G401 (cell line): ENCODE data around the gene LY6G6C. TPM values are rescaled to one million over a fixed set of nuclear protein-coding genes. Genes with fewer than 3 reads are reported as not detected.
A peak's percentile ranks its signal among the peaks of the same experiment; 100 is the strongest.

Experiments
- DNase-seq: peaks from one replicate; pipeline ENCODE4 v3.0.0-alpha.2; 2015; ENCODE audit warnings: low spot score
- in situ Hi-C: cut with HindIII; loops from 2 replicates; pipeline ENCODE4 v1.10.0; 2016; ENCODE audit warnings: low sequenced_read_pairs, mixed read lengths
- total RNA-seq: library from RNA; depleted of rRNA; stranded (reverse); fragments of >200 nt; shearing (Covaris generic); gene quantifications from 2 replicates; pipeline ENCODE4 v1.2.3, GENCODE V29; 2014

LY6G6C gene
- total RNA-seq, 1 experiment from 2014 or later = not detected

- DNase-seq = peak; percentile 72
- in situ Hi-C loops = no loop called here
Measured at GRCh38 chr6:31729515-31729978, 8.0 kb upstream of the LY6G6C start.

GRCh38 chr6:31728767-31729514, 7.4 kb upstream of the LY6G6C start, which contains the start of gene DDAH2:
TSS of gene DDAH2 (minus strand) at chr6:31729299. CDS start at chr6:31729161, 138 bp downstream.
- no peak for DNase-seq
- in situ Hi-C loops = no loop called here

- in situ Hi-C loops = no loop called here
- DNase-seq = no peak
Measured at GRCh38 chr6:31727717-31728671, 6.4 kb upstream of the LY6G6C start.

- no peak for DNase-seq
- in situ Hi-C loops = no loop called here
Measured at GRCh38 chr6:31727034-31727716, 5.6 kb upstream of the LY6G6C start.

- no peak for DNase-seq
- in situ Hi-C loops = no loop called here
Measured at GRCh38 chr6:31725502-31726350, 4.2 kb upstream of the LY6G6C start.

- DNase-seq = no peak
- in situ Hi-C loops = no loop called here
Measured at GRCh38 chr6:31723980-31724691, 2.6 kb upstream of the LY6G6C start.

GRCh38 chr6:31723245-31723979, 1.9 kb upstream of the LY6G6C start, which contains the start of gene MPIG6B:
TSS of gene MPIG6B (plus strand) at chr6:31723373. CDS start at chr6:31723384, 11 bp downstream.
- no peak for DNase-seq
- in situ Hi-C loops = no loop called here

- in situ Hi-C loops = no loop called here
- no peak for DNase-seq
Measured at GRCh38 chr6:31722173-31722572, 627 bp upstream of the LY6G6C start.

GRCh38 chr6:31720196-31720770, 1.3 kb downstream of the LY6G6C start:
- in situ Hi-C loops = no loop called here
- DNase-seq = no peak

- in situ Hi-C loops = no loop called here
Measured at GRCh38 chr6:31719001-31719400, 2.5 kb downstream of the LY6G6C start.

GRCh38 chr6:31718265-31718664, 3.3 kb downstream of the LY6G6C start:
- in situ Hi-C loops = no loop called here
- DNase-seq = no peak

More at GRCh38 chr6:31719001-31719400, 2.5 kb downstream of the LY6G6C start:
- DNase-seq = no peak

- in situ Hi-C loops = no loop called here
- no peak for DNase-seq
Measured at GRCh38 chr6:31717499-31718222, 3.9 kb downstream of the LY6G6C start.

- in situ Hi-C loops = no loop called here
Measured at GRCh38 chr6:31715022-31715958, 6.3 kb downstream of the LY6G6C start, which contains the start of gene LY6G6D. TSS of gene LY6G6D (plus strand) at chr6:31715348. CDS start at chr6:31715356, 8 bp downstream.

GRCh38 chr6:31713991-31714684, 7.4 kb downstream of the LY6G6C start:
- in situ Hi-C loops = no loop called here
- DNase-seq = no peak

More at GRCh38 chr6:31715022-31715958, 6.3 kb downstream of the LY6G6C start, which contains the start of gene LY6G6D:
- no peak for DNase-seq
